ENCODE measurements around the gene TMEM132C.

Gene TMEM132C

GRCh38 chr12:128639089-128639488, 372.1 kb downstream of the TMEM132C start:
- Histone ChIP-seq H3K9me3 (replicated peaks in 1 of 11) (no peaks in the 10 kb centered on the region), H3K27ac (no peak overlapping the region), H3K27me3 (no peaks in the 10 kb centered on the region), H3K4me2 (no peak overlapping the region), H3K4me3 (no peak overlapping the region), H3K4me1 (peaks cover 10 to 14% (median 12%) of the 10 kb centered on the region in 10 experiments), H3K9ac (no peak overlapping the region), H3K36me3 (no peaks in the 10 kb centered on the region), H4K20me1 (no peaks in the 10 kb centered on the region)
- TF ChIP-seq Cebpa-rat (IDR thresholded peaks at IDR 0.05) = no peak

- TF ChIP-seq Cebpa-rat (IDR thresholded peaks at IDR 0.05) = no peak
- H3K36me3 ChIP-seq = no peaks in the 10 kb centered on the region
- H3K9ac ChIP-seq = no peak overlapping the region; a peak in 1 of 22 replicates
Observed at GRCh38 chr12:128643155-128643554, 376.2 kb downstream of the TMEM132C start.

GRCh38 chr12:128644664-128645296, 377.8 kb downstream of the TMEM132C start:
- Histone ChIP-seq H3K4me1 (peaks cover 10 to 14% (median 12%) of the 10 kb centered on the region in 10 experiments), H3K4me2 (no peak overlapping the region)

More at GRCh38 chr12:128643155-128643554, 376.2 kb downstream of the TMEM132C start:
- Histone ChIP-seq H3K9me3 (replicated peaks in 1 of 11) (no peaks in the 10 kb centered on the region), H3K4me2 (peak overlapping the region; percentile 37 to 73 (median 56)), H4K20me1 (no peaks in the 10 kb centered on the region), H3K4me1 (peaks cover 10 to 14% (median 12%) of the 10 kb centered on the region in 10 experiments), H3K27ac (no peak overlapping the region), H3K4me3 (no peak overlapping the region), H3K27me3 (no peaks in the 10 kb centered on the region)

DNA sequence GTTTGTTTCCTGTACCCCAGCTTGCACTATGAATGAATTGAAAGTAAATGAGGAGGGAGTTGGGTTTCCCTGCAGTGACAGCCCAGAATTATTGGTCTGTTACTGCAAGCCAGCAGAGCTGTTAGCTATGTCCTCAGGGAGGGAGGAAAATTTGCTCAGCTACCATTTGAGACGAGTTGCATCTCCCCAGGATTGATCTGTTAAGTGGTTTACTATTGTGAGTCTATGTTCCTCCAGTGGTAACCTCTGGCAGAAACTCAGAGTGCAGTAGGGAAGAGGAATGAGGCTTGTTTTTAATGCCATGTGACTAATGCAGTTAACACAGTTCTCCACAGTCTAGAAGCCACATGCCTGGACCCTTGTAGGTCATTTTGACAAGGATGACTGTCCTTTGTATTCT, 382.9 kb downstream of the TMEM132C start:
- H3K9ac ChIP-seq = no peak overlapping the region
- no peaks in the 10 kb centered on the region for H3K4me1 ChIP-seq
- TF ChIP-seq Cebpa-rat (IDR thresholded peaks at IDR 0.05) = no peak
- no peak overlapping the region for H3K27ac ChIP-seq
- H3K4me2 ChIP-seq = no peak overlapping the region
- no peaks in the 10 kb centered on the region for H3K27me3 ChIP-seq
- H3K4me3 ChIP-seq = no peak overlapping the region
- peaks cover 0 to 11% (median 4%) of the 10 kb centered on the region in 11 experiments; a peak in 7 of 22 replicates for H3K9me3 ChIP-seq (replicated peaks in 1 of 11)
- H4K20me1 ChIP-seq = no peaks in the 10 kb centered on the region
- H3K36me3 ChIP-seq = no peaks in the 10 kb centered on the region

More at GRCh38 chr12:128644664-128645296, 377.8 kb downstream of the TMEM132C start:
- H3K27ac ChIP-seq = no peak overlapping the region
- H3K4me3 ChIP-seq = no peak overlapping the region
- H3K9me3 ChIP-seq (replicated peaks in 1 of 11) = peaks cover 0 to 11% (median 4%) of the 10 kb centered on the region in 11 experiments; a peak in 7 of 22 replicates
- TF ChIP-seq Cebpa-rat (IDR thresholded peaks at IDR 0.05) = no peak
- H4K20me1 ChIP-seq = no peaks in the 10 kb centered on the region
- H3K36me3 ChIP-seq = no peaks in the 10 kb centered on the region
- H3K9ac ChIP-seq = no peak overlapping the region
- H3K27me3 ChIP-seq = no peaks in the 10 kb centered on the region

DNA sequence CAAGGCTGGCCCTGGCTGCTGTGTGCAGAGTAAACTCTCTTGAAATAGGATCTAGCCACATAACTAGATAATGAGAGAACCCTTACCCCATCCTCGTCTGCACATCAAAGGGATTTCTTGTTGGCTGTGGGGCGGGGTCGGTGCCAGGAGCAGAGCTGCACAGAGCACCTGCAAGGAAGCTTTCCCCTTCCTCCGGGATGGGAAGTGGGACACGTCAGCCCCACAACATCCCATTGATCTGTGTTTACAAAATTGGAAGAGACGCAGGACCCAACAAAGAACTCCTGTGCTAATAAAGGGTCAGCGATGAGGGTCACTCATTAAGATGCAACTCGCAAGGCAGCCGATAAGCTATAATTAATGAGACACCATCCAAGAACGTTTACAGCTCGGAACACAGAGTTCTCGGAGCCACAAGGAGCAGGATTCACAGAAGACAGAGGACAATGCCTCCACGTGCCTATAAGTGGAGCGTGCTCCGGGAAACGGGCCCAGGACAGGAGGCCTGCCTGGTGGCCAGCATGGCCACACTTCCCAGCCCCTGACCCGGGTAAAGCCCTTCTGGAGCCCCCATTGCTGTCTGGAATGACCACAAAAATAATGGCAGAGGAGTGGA, 385.3 kb downstream of the TMEM132C start:
- H3K4me3 ChIP-seq = no peak overlapping the region
- H4K20me1 ChIP-seq = no peaks in the 10 kb centered on the region
- no peak overlapping the region for H3K27ac ChIP-seq
- no peaks in the 10 kb centered on the region for H3K36me3 ChIP-seq
- peaks cover 0 to 8% (median 0%) of the 10 kb centered on the region in 10 experiments; a peak in 3 of 20 replicates for H3K4me1 ChIP-seq
- no peak for TF ChIP-seq Cebpa-rat (IDR thresholded peaks at IDR 0.05)
- peaks cover 3 to 18% (median 11%) of the 10 kb centered on the region in 11 experiments; a peak in 14 of 22 replicates for H3K9me3 ChIP-seq (replicated peaks in 1 of 11)
- H3K4me2 ChIP-seq = no peak overlapping the region
- H3K27me3 ChIP-seq = no peaks in the 10 kb centered on the region
- no peak overlapping the region for H3K9ac ChIP-seq

DNA sequence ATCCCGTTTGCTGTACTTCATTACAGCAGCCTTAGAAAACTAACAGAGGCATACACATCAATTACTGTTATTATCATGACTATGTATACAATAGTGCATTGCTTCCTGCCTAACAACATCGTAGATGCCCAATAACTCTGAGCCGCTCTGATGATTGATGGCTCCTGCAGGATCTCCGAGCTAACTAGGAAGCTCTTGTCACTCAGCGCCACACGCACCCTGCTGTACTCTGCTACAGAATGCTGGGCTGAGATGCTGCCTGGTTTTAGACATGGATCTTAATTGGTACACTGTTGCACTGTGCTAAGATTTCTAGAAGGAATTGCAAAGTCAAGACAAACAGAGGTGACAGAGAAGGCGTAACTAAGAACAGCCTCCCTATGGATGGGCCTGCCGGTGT, 387.5 kb downstream of the TMEM132C start:
- TF ChIP-seq Cebpa-rat (IDR thresholded peaks at IDR 0.05) = no peak
- H4K20me1 ChIP-seq = no peaks in the 10 kb centered on the region
- no peak overlapping the region for H3K4me3 ChIP-seq
- no peak overlapping the region for H3K27ac ChIP-seq
- no peaks in the 10 kb centered on the region for H3K27me3 ChIP-seq
- no peak overlapping the region for H3K9ac ChIP-seq
- peaks cover 0 to 23% (median 15%) of the 10 kb centered on the region in 11 experiments; a peak in 12 of 22 replicates for H3K9me3 ChIP-seq (replicated peaks in 1 of 11)
- H3K36me3 ChIP-seq = no peaks in the 10 kb centered on the region
- no peak overlapping the region for H3K4me2 ChIP-seq
- H3K4me1 ChIP-seq = peaks cover 0 to 8% (median 0%) of the 10 kb centered on the region in 10 experiments; a peak in 3 of 20 replicates

- Histone ChIP-seq H3K9ac (no peak overlapping the region), H3K4me1 (peaks cover 0 to 8% (median 0%) of the 10 kb centered on the region in 10 experiments; a peak in 3 of 20 replicates), H3K27me3 (no peaks in the 10 kb centered on the region), H3K36me3 (no peaks in the 10 kb centered on the region), H4K20me1 (no peaks in the 10 kb centered on the region), H3K9me3 (replicated peaks in 1 of 11) (peaks cover 0 to 23% (median 15%) of the 10 kb centered on the region in 11 experiments; a peak in 12 of 22 replicates), H3K4me3 (no peak overlapping the region), H3K4me2 (no peak overlapping the region), H3K27ac (no peak overlapping the region)
- no peak for TF ChIP-seq Cebpa-rat (IDR thresholded peaks at IDR 0.05)
Observed at GRCh38 chr12:128657378-128657777, 390.4 kb downstream of the TMEM132C start.

GRCh38 chr12:128660532-128661225, 393.7 kb downstream of the TMEM132C start:
- Histone ChIP-seq H3K36me3 (no peaks in the 10 kb centered on the region), H3K9ac (no peak overlapping the region)
- no peak for TF ChIP-seq Cebpa-rat (IDR thresholded peaks at IDR 0.05)

GRCh38 chr12:128661226-128661569, 394.2 kb downstream of the TMEM132C start:
- Histone ChIP-seq H3K36me3 (no peaks in the 10 kb centered on the region), H4K20me1 (no peaks in the 10 kb centered on the region), H3K27ac (no peak overlapping the region), H3K4me3 (no peak overlapping the region), H3K9ac (no peak overlapping the region), H3K4me2 (no peak overlapping the region), H3K9me3 (replicated peaks in 1 of 11) (peaks cover 6 to 32% (median 26%) of the 10 kb centered on the region in 11 experiments; a peak in 20 of 22 replicates), H3K27me3 (no peaks in the 10 kb centered on the region), H3K4me1 (peaks cover 0 to 12% (median 0%) of the 10 kb centered on the region in 10 experiments; a peak in 4 of 20 replicates)
- TF ChIP-seq Cebpa-rat (IDR thresholded peaks at IDR 0.05) = no peak

More at GRCh38 chr12:128660532-128661225, 393.7 kb downstream of the TMEM132C start:
- Histone ChIP-seq H3K4me2 (no peak overlapping the region), H3K27me3 (no peaks in the 10 kb centered on the region), H3K9me3 (replicated peaks in 1 of 11) (peaks cover 1 to 28% (median 22%) of the 10 kb centered on the region in 11 experiments; a peak in 19 of 22 replicates), H3K4me1 (peaks cover 0 to 12% (median 0%) of the 10 kb centered on the region in 10 experiments; a peak in 4 of 20 replicates), H3K27ac (no peak overlapping the region), H4K20me1 (no peaks in the 10 kb centered on the region), H3K4me3 (no peak overlapping the region)
